ENCODE results near the gene LRP1B.

LRP1B gene

GRCh38 chr2:141260911-141261310 is 869.9 kb downstream of the LRP1B start:
- H3K4me1 ChIP-seq (ENCODE audit: insufficient read depth, low read length, poor library complexity, severe bottlenecking): no peaks in the 10 kb centered on the region
- H3K79me2 ChIP-seq (ENCODE audit: insufficient read depth, low read length): no peaks in the 10 kb centered on the region
- H3K4me2 ChIP-seq (ENCODE audit: low read depth, low read length, poor library complexity, severe bottlenecking): no peak overlapping the region
- no peaks in the 10 kb centered on the region for H3F3A ChIP-seq (ENCODE audit: low read depth)
- no peaks in the 10 kb centered on the region for H4K20me1 ChIP-seq (ENCODE audit: insufficient read depth, low read length, poor library complexity, severe bottlenecking)
- H3K4me3 ChIP-seq (ENCODE audit: low read length, poor library complexity, severe bottlenecking): no peak overlapping the region
- no peaks in the 10 kb centered on the region for H3K27me3 ChIP-seq (ENCODE audit: insufficient read depth, low read length, poor library complexity, severe bottlenecking)
- no peaks in the 10 kb centered on the region for H3K9me2 ChIP-seq (replicated peaks; ENCODE audit: low read depth, low read length)
- no peak overlapping the region for H3K9ac ChIP-seq (ENCODE audit: low read depth, low read length, poor library complexity, severe bottlenecking)
- no peak for TF ChIP-seq EZH2phosphoT487 (IDR thresholded peaks at IDR 0.05; ENCODE audit: borderline replicate concordance)
- TF ChIP-seq CTCF (conservative IDR thresholded peaks at IDR 0.05; ENCODE audit: low read length): no peak
- no peaks in the 10 kb centered on the region for H3K9me3 ChIP-seq (ENCODE audit: insufficient read depth, low read depth, low read length)
- H3K36me3 ChIP-seq (ENCODE audit: insufficient read depth, low read length): no peaks in the 10 kb centered on the region
- H2AFZ ChIP-seq (ENCODE audit: low read length): no peak overlapping the region

GRCh38 chr2:141259683-141260082 is 871.1 kb downstream of the LRP1B start:
- no peak overlapping the region for H3K4me3 ChIP-seq (ENCODE audit: low read length, poor library complexity, severe bottlenecking)
- H2AFZ ChIP-seq (ENCODE audit: low read length): no peak overlapping the region
- no peaks in the 10 kb centered on the region for H3K9me2 ChIP-seq (replicated peaks; ENCODE audit: low read depth, low read length)
- no peaks in the 10 kb centered on the region for H3F3A ChIP-seq (ENCODE audit: low read depth)
- H3K79me2 ChIP-seq (ENCODE audit: insufficient read depth, low read length): no peaks in the 10 kb centered on the region
- no peak overlapping the region for H3K9ac ChIP-seq (ENCODE audit: low read depth, low read length, poor library complexity, severe bottlenecking)
- no peak for TF ChIP-seq EZH2phosphoT487 (IDR thresholded peaks at IDR 0.05; ENCODE audit: borderline replicate concordance)
- no peak for TF ChIP-seq CTCF (conservative IDR thresholded peaks at IDR 0.05; ENCODE audit: low read length)
- no peaks in the 10 kb centered on the region for H3K4me1 ChIP-seq (ENCODE audit: insufficient read depth, low read length, poor library complexity, severe bottlenecking)
- no peaks in the 10 kb centered on the region for H4K20me1 ChIP-seq (ENCODE audit: insufficient read depth, low read length, poor library complexity, severe bottlenecking)
- H3K27me3 ChIP-seq (ENCODE audit: insufficient read depth, low read length, poor library complexity, severe bottlenecking): no peaks in the 10 kb centered on the region
- no peaks in the 10 kb centered on the region for H3K36me3 ChIP-seq (ENCODE audit: insufficient read depth, low read length)
- no peaks in the 10 kb centered on the region for H3K9me3 ChIP-seq (ENCODE audit: insufficient read depth, low read depth, low read length)
- no peak overlapping the region for H3K4me2 ChIP-seq (ENCODE audit: low read depth, low read length, poor library complexity, severe bottlenecking)

GRCh38 chr2:141242008-141242407 is 888.8 kb downstream of the LRP1B start:
- no peaks in the 10 kb centered on the region for H4K20me1 ChIP-seq (ENCODE audit: insufficient read depth, low read length, poor library complexity, severe bottlenecking)
- no peak for TF ChIP-seq CTCF (conservative IDR thresholded peaks at IDR 0.05; ENCODE audit: low read length)
- no peak for TF ChIP-seq EZH2phosphoT487 (IDR thresholded peaks at IDR 0.05; ENCODE audit: borderline replicate concordance)

More at GRCh38 chr2:141242008-141242407, 888.8 kb downstream of the LRP1B start:
- Histone ChIP-seq H3K36me3 (ENCODE audit: insufficient read depth, low read length) (no peaks in the 10 kb centered on the region), H3K27me3 (ENCODE audit: insufficient read depth, low read length, poor library complexity, severe bottlenecking) (no peaks in the 10 kb centered on the region), H2AFZ (ENCODE audit: low read length) (no peak overlapping the region), H3K4me2 (ENCODE audit: low read depth, low read length, poor library complexity, severe bottlenecking) (no peak overlapping the region), H3F3A (ENCODE audit: low read depth) (no peaks in the 10 kb centered on the region), H3K9ac (ENCODE audit: low read depth, low read length, poor library complexity, severe bottlenecking) (no peak overlapping the region), H3K9me2 (replicated peaks; ENCODE audit: low read depth, low read length) (no peaks in the 10 kb centered on the region), H3K4me1 (ENCODE audit: insufficient read depth, low read length, poor library complexity, severe bottlenecking) (no peaks in the 10 kb centered on the region), H3K79me2 (ENCODE audit: insufficient read depth, low read length) (no peaks in the 10 kb centered on the region), H3K9me3 (ENCODE audit: insufficient read depth, low read depth, low read length) (no peaks in the 10 kb centered on the region), H3K4me3 (ENCODE audit: low read length, poor library complexity, severe bottlenecking) (no peak overlapping the region)
